Omental fat pad (tissue), 4 donors: ENCODE results near the gene MACIR. TPM values are rescaled to one million over a fixed set of nuclear protein-coding genes. Genes with fewer than 3 reads are reported as not detected.

Experiments
- ATAC-seq: fragments of 150-250 bp; one replicate; pipeline ENCODE4 v1.9.1; 2016; ENCODE audit warnings: mild to moderate bottlenecking, moderate library complexity; ENCODE audit not compliant: low FRiP score
- DNase-seq: peaks from one replicate; pipeline ENCODE4 v3.0.0-alpha.2; 2019; ENCODE audit warnings: low spot score
- CTCF ChIP-seq, 3 donors: fragments of 450-650 bp; IDR thresholded peaks; one replicate each; pipeline ENCODE4 v1.5.1; 2016 to 2017; ENCODE audit warnings: antibody characterized with exemption in 3 of 3, mild to moderate bottlenecking in 3 of 3, moderate library complexity in 2 of 3
- total RNA-seq, 4 donors: library from RNA; depleted of rRNA; stranded (reverse); fragments of >200 nt; gene quantifications; one replicate each; pipeline ENCODE4 v1.1.0, GENCODE V29; 2016

The MACIR gene
- total RNA-seq, 4 donors from 2014 or later, result 18.6 to 50.6 (median 23.3) TPM

GRCh38 chr5:103245761-103246160 is 12.8 kb upstream of the MACIR start:
- DNase-seq, result no peak
- no peak for ATAC-seq
- TF ChIP-seq CTCF (IDR thresholded peaks at IDR 0.05), result no peak

GRCh38 chr5:103247118-103247517 is 11.4 kb upstream of the MACIR start:
- TF ChIP-seq CTCF (IDR thresholded peaks at IDR 0.05), result no peak
- ATAC-seq, result no peak
- no peak for DNase-seq

DNA sequence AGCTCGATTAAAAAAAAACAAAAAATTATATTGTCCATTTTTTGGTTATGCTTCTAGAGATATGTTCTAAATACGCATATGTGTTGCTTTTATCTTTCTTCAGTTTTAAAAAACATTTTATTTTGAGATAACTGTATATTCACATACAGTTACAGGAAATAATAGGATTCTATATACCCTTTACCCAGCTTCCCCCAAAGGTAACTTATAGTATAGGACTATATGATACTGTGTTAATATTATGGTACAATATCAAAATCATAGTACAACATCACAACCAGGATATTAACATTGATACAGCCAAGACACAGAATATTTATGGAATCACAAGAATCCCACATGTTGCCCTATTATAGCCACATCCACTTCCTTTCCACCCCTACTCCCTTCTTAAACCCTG is 9.5 kb upstream of the MACIR start:
- DNase-seq, result no peak
- no peak for TF ChIP-seq CTCF (IDR thresholded peaks at IDR 0.05)
- no peak for ATAC-seq

DNA sequence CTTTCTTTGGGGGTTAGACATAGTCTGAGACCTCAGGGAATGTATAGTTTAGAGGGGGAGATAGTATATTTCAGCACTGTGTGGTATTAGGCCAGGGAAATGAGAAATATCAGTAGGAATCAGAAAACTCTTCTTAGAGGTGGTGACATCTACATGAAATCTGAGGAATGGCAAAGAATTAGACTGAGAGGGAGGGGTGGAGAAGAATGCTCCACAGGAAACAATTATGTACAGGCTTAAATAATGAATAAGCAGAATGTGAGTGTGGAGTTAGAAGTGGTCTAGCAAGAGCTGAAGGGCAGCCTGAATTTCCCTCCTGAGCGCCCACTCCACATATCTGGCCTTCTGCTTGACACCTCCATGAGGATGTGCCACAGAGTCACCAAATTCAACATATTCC is 3.6 kb upstream of the MACIR start:
- DNase-seq, result no peak
- no peak for ATAC-seq
- no peak for TF ChIP-seq CTCF (IDR thresholded peaks at IDR 0.05)

DNA sequence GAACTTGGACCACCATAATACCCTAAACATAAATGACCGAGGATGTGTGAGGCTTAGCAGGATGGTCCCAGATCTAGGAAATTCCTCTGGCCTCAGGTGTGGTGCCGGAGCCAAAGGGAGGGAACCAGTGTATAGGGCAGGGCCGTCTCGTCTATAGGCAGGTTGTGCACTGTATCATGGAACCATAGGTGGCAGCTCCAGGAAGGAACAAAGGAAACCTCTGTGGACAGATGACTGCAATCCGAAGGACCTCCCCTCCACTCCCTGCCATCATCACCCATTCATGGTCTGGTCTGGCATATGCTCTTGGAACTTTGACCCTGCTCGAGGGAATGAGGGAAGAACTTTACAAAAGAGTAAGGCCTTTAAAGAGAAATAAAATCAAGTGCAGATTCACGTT is 2.9 kb upstream of the MACIR start:
- ATAC-seq (no peak), DNase-seq (no peak)
- TF ChIP-seq CTCF (IDR thresholded peaks at IDR 0.05), result no peak

DNA sequence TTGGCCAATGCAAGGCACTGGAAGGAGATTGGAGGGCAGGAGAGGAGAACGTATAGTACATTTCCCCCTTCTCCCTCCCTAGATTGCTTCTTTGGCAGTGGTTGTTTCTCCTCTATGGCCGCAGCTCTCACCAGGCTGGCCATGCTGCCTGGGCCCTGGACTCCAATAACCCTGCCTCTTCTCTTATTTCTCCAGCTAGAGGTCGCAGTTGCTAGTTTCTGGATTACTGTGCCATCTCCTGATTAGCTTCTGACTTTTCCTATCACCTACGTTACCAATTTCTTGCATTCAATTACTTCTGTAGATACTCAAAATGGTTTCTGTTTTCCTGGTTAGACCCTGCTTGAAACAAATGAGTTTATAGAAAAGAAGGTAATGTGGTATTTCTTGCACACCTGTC is 2.4 kb upstream of the MACIR start:
- no peak for TF ChIP-seq CTCF (IDR thresholded peaks at IDR 0.05)
- ATAC-seq, result no peak

GRCh38 chr5:103258957-103259704 is 568 bp downstream of the MACIR start:
- peak; percentile 37 for DNase-seq
- TF ChIP-seq CTCF (IDR thresholded peaks at IDR 0.05), result no peak
- ATAC-seq, result peak; percentile 75

More for the DNA sequence above, 2.4 kb upstream of the MACIR start:
- no peak for DNase-seq
